ENCODE results near the gene STBD1. TPM values are rescaled to one million over a fixed set of nuclear protein-coding genes. Genes with fewer than 3 reads are reported as not detected.
A peak's percentile ranks its signal among the peaks of the same experiment; 100 is the strongest.

Gene STBD1
- total RNA-seq, 4 donors from 2014 or later: 0.47 to 0.76 (median 0.55) TPM

DNA sequence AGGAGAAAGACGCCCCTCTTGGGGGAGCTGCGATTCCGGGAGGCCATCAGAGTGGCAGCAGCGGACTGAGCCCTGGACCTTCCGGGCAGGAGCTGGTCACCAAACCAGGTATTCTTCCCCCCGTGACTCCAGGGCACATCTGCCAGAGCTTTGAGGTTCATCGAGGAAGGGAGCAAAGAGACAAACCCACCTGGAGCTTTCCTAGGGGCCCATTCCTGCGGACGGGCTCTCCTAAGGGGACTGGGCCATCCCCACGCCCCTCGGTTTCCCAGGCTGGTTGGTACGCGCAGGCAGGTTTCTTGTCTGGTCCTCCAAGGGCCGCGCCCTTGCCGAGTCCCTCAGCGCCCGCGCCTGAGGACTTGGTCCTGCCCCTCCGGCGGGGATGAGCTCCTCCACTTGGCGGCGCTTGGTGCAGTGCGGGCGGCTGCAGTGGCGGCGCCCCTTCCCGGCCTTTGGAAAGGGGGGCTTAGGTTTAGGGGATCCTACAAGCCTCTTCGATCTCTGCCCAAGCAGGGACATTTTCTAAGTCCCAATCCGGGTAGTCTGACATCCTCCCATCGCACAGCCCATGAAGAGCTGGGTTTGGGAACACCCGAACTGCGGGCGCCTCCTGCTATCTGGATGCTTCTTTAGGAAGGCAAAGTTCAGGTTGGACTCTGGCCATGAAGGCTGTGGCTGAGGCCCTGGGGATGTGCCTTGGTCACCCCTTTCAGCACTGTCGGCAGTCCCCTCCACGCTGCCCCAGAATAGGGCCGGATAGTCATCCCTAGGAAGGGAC lies 538 bp downstream of the STBD1 start:
- DNase-seq (ENCODE audit: low spot score in 2 of 2): peak in 1 of 2 donors; percentile 71
- peaks cover 19% of the 10 kb centered on the region for H3K4me1 ChIP-seq
- no peaks in the 10 kb centered on the region for H3K9me3 ChIP-seq
- WGBS: 10% methylated on average over 18 of the region's 37 CpGs
- no peaks in the 10 kb centered on the region for H3K27me3 ChIP-seq
- peak overlapping the region; percentile 62 for H3K27ac ChIP-seq
- TF ChIP-seq, protein P1, sequence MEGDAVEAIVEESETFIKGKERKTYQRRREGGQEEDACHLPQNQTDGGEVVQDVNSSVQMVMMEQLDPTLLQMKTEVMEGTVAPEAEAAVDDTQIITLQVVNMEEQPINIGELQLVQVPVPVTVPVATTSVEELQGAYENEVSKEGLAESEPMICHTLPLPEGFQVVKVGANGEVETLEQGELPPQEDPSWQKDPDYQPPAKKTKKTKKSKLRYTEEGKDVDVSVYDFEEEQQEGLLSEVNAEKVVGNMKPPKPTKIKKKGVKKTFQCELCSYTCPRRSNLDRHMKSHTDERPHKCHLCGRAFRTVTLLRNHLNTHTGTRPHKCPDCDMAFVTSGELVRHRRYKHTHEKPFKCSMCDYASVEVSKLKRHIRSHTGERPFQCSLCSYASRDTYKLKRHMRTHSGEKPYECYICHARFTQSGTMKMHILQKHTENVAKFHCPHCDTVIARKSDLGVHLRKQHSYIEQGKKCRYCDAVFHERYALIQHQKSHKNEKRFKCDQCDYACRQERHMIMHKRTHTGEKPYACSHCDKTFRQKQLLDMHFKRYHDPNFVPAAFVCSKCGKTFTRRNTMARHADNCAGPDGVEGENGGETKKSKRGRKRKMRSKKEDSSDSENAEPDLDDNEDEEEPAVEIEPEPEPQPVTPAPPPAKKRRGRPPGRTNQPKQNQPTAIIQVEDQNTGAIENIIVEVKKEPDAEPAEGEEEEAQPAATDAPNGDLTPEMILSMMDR (IDR thresholded peaks at IDR 0.05): peak in 1 of 2 donors; percentile 18
- no peak for TF ChIP-seq POLR2A (IDR thresholded peaks at IDR 0.05)
- no peaks in the 10 kb centered on the region for H3K36me3 ChIP-seq
- H3K4me3 ChIP-seq: peak overlapping the region; percentile 94

DNA sequence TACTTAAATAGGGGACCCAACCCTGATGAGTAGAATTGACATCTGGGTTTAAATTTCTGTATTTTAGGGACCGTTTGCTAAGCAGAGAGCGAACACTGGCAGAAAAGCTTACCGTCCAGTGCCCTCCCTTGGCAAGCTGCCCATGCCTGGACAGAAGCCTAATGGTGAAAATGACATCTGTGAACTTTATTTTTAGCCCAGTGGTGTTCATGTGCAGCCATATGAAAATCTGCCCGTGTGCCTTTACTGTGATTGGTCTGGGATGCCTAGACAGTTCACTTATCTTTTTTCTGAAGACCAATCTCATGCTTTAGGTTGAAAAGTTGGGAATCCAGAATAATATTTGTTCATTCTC lies 1.1 kb downstream of the STBD1 start:
- no peak overlapping the region for H3K27ac ChIP-seq
- H3K27me3 ChIP-seq: no peaks in the 10 kb centered on the region
- H3K4me1 ChIP-seq: peaks cover 19% of the 10 kb centered on the region
- H3K9me3 ChIP-seq: no peaks in the 10 kb centered on the region
- TF ChIP-seq EP300 (IDR thresholded peaks at IDR 0.05) (no peak), POLR2AphosphoS5 (IDR thresholded peaks at IDR 0.05) (no peak), POLR2A (IDR thresholded peaks at IDR 0.05) (no peak)
- TF ChIP-seq, protein P1 (IDR thresholded peaks at IDR 0.05): no peak
- H3K36me3 ChIP-seq: no peaks in the 10 kb centered on the region
- H3K4me3 ChIP-seq: peak overlapping the region; percentile 94
- no peak for DNase-seq (ENCODE audit: low spot score in 2 of 2)
- 49% methylated on average over 4 of the region's 4 CpGs for WGBS

DNA sequence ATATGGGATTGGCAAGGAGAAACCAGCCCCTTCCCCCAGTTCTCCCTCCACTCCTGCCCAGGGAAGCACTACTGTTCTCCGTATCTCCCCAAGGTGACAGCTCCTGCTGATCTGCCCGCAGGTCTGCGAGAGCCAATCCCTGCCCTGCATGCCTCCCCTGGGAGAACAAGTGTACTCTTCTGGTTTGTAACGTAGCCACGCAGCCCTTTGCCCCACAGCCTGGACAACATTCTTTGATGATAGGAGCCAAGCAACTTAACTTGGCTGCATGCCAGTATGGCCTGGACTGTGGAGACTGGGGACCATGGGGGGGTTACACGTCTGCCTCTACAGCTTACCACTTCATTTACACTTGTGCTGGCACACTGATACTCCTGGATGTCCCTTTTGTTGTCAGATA lies 2.0 kb downstream of the STBD1 start:
- Histone ChIP-seq H3K27ac (no peak overlapping the region), H3K36me3 (no peaks in the 10 kb centered on the region), H3K4me3 (no peak overlapping the region), H3K27me3 (no peaks in the 10 kb centered on the region), H3K9me3 (no peaks in the 10 kb centered on the region), H3K4me1 (peaks cover 19% of the 10 kb centered on the region)
- no peak for TF ChIP-seq POLR2A (IDR thresholded peaks at IDR 0.05)
- TF ChIP-seq, protein P1 (IDR thresholded peaks at IDR 0.05): no peak
- TF ChIP-seq POLR2AphosphoS5 (IDR thresholded peaks at IDR 0.05): no peak
- no peak for TF ChIP-seq EP300 (IDR thresholded peaks at IDR 0.05)
- no peak for DNase-seq (ENCODE audit: low spot score in 2 of 2)
- WGBS: 84% methylated on average over 4 of the region's 6 CpGs

DNA sequence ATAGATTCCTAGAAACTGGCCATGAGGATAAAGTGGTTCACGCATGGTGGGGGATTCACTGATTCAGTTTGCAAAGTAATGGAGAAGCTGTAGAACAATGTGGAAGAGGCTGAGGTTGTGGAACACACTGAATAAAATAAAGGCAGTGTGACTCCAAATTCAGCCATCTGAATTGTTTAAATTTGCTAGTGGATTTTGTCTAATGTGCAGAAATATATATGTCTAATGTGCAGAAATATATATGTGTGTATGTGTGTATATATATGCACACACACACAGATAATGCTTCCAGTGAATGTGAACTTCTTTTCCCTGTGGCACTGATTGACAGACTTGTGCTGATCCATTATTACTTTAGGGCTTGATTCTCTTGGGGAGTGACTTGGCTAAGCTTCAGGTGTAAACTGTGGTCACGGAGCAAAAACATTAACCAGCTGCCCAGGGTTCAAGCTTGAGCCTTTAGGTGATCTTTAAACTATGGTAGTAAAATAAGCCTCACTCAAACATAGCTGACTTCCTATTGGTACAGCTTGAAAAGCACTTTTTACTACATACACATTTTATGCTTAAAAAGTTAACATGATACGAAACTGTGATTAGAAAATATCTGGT lies 3.5 kb downstream of the STBD1 start:
- TF ChIP-seq POLR2AphosphoS5 (IDR thresholded peaks at IDR 0.05) (no peak), EP300 (IDR thresholded peaks at IDR 0.05) (no peak), POLR2A (IDR thresholded peaks at IDR 0.05) (no peak)
- TF ChIP-seq, protein P1 (IDR thresholded peaks at IDR 0.05): no peak
- no peak for DNase-seq (ENCODE audit: low spot score in 2 of 2)
- Histone ChIP-seq H3K4me1 (peaks cover 19% of the 10 kb centered on the region), H3K27me3 (no peaks in the 10 kb centered on the region), H3K9me3 (no peaks in the 10 kb centered on the region), H3K27ac (no peak overlapping the region), H3K4me3 (no peak overlapping the region), H3K36me3 (no peaks in the 10 kb centered on the region)
- 80% methylated on average over 3 of the region's 3 CpGs for WGBS

DNA sequence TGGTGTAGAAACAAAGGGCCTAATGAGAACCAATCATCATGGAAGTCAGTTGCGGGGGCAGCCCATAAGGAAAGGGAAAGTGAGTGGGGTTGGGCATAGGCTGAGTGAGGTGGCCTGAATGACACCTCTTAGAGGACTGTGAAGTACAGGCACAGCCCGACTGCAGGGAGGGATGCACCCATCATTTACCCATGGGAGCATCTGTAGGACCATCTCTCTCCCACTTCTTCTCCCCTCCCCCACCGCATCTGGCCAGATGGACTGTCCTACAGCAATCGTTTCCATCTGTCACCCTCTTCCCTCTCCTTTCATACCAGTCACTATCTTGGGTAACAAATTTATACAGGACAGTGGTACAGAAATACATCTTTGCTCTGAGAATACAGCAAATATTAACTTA lies 4.2 kb downstream of the STBD1 start:
- 82% methylated on average over 4 of the region's 4 CpGs for WGBS
- H3K27ac ChIP-seq: no peak overlapping the region
- H3K27me3 ChIP-seq: no peaks in the 10 kb centered on the region
- H3K4me1 ChIP-seq: peaks cover 15% of the 10 kb centered on the region
- H3K9me3 ChIP-seq: no peaks in the 10 kb centered on the region
- no peak for TF ChIP-seq POLR2A (IDR thresholded peaks at IDR 0.05)
- no peak for TF ChIP-seq EP300 (IDR thresholded peaks at IDR 0.05)
- TF ChIP-seq, protein P1 (IDR thresholded peaks at IDR 0.05): no peak
- no peak for TF ChIP-seq POLR2AphosphoS5 (IDR thresholded peaks at IDR 0.05)
- H3K4me3 ChIP-seq: no peak overlapping the region
- H3K36me3 ChIP-seq: no peaks in the 10 kb centered on the region
- no peak for DNase-seq (ENCODE audit: low spot score in 2 of 2)
